ENCODE results near the gene BCS1L. TPM values are rescaled to one million over a fixed set of nuclear protein-coding genes. Genes with fewer than 3 reads are reported as not detected.

The BCS1L gene
- total RNA-seq, 1 experiment from 2014 or later, result 38.8 TPM

GRCh38 chr2:218671097-218671653, 11.7 kb downstream of the BCS1L start:
- Histone ChIP-seq H3K9me3 (ENCODE audit: insufficient read depth, low read depth) (no peaks in the 10 kb centered on the region), H3K4me3 (peak overlapping the region; percentile 77), H4K20me1 (ENCODE audit: insufficient read depth) (no peaks in the 10 kb centered on the region), H3F3A (ENCODE audit: insufficient read depth, low read depth) (peaks cover 23% of the 10 kb centered on the region; the same call in 1 of the 2 replicates), H3K4me2 (peak overlapping the region; percentile 97), H3K27ac (peak overlapping the region; percentile 60), H3K79me2 (ENCODE audit: low read depth) (peaks cover 27% of the 10 kb centered on the region), H2AFZ (peak overlapping the region; percentile 91), H3K36me3 (ENCODE audit: low read depth) (peaks cover 13% of the 10 kb centered on the region; the same call in 1 of the 2 replicates), H3K27me3 (ENCODE audit: insufficient read depth, low read depth) (no peaks in the 10 kb centered on the region), H3K4me1 (replicated peaks; ENCODE audit: insufficient read depth) (peaks cover 15% of the 10 kb centered on the region), H3K9me2 (ENCODE audit: insufficient read depth) (no peaks in the 10 kb centered on the region)
- ChIA-PET CTCF (interaction anchor here (1.3 kb wide), 1 partner anchor 12 kb away, joined by 4 read pairs; the partner anchor contains the start of genes BCS1L and ZNF142), POLR2A (ENCODE audit: unreplicated experiment) (interaction anchor here (0.5 to 0.6 kb wide), 2 partner anchors 40 to 388 kb away, joined by 3 to 4 read pairs; no protein-coding TSS in a partner anchor)
- intact Hi-C loops (cut with micrococcal nuclease; ENCODE audit: unreplicated experiment), result no loop called here
- BruUV-seq (replicated peaks), result TSS peak; percentile 63
- TF ChIP-seq EZH2 (IDR thresholded peaks at IDR 0.05; ENCODE audit: low read depth), result no peak
- peak in 1 of 2 experiments; percentile 63 for DNase-seq

- peak within 1 kb of the TSS; percentile 91 for H2AFZ ChIP-seq
- peak within 1 kb of the TSS; percentile 97 for H3K4me2 ChIP-seq
- no TSS peak for BruUV-seq (replicated peaks)
- no peaks in the 10 kb centered on the region for H3K9me3 ChIP-seq (ENCODE audit: insufficient read depth, low read depth)
- H3K4me1 ChIP-seq (replicated peaks; ENCODE audit: insufficient read depth), result peaks cover 15% of the 10 kb centered on the region
- no peaks in the 10 kb centered on the region for H3K9me2 ChIP-seq (ENCODE audit: insufficient read depth)
- peaks cover 8% of the 10 kb centered on the region; the same call in 1 of the 2 replicates for H3K36me3 ChIP-seq (ENCODE audit: low read depth)
- peaks cover 27% of the 10 kb centered on the region for H3K79me2 ChIP-seq (ENCODE audit: low read depth)
- intact Hi-C loops (cut with micrococcal nuclease; ENCODE audit: unreplicated experiment), result no loop called here
- TF ChIP-seq CTCF (conservative IDR thresholded peaks at IDR 0.05), result no peak
- no peak for TF ChIP-seq EZH2 (IDR thresholded peaks at IDR 0.05; ENCODE audit: low read depth)
- peak; percentile 63 to 70 for DNase-seq
- ChIA-PET CTCF (interaction anchor here (1.3 kb wide), 1 partner anchor 13 kb away, joined by 4 read pairs; the partner anchor contains the start of genes BCS1L and ZNF142), POLR2A (ENCODE audit: unreplicated experiment) (interaction anchor here (0.5 to 0.6 kb wide), 2 partner anchors 39 to 389 kb away, joined by 3 to 4 read pairs; no protein-coding TSS in a partner anchor)
- H3K27me3 ChIP-seq (ENCODE audit: insufficient read depth, low read depth), result no peaks in the 10 kb centered on the region
- no peaks in the 10 kb centered on the region for H4K20me1 ChIP-seq (ENCODE audit: insufficient read depth)
- H3F3A ChIP-seq (ENCODE audit: insufficient read depth, low read depth), result peaks cover 18% of the 10 kb centered on the region; the same call in 1 of the 2 replicates
- H3K4me3 ChIP-seq, result peak within 1 kb of the TSS; percentile 77
- H3K27ac ChIP-seq, result peak within 1 kb of the TSS; percentile 60
Observed at GRCh38 chr2:218671654-218672566, 12.4 kb downstream of the BCS1L start, which contains the start of the genes RNF25 and STK36. TSS of gene RNF25 (minus strand) at chr2:218672002. CDS start at chr2:218671970, 32 bp downstream. TSS of gene STK36 (plus strand) at chr2:218672086. CDS start at chr2:218672830, 744 bp downstream.

- CTCF ChIA-PET, result no interaction called here
- no TSS peak for BruUV-seq (replicated peaks)
- no peak for DNase-seq
Observed at GRCh38 chr2:218679119-218679518, 19.6 kb downstream of the BCS1L start.

More at GRCh38 chr2:218679119-218679518, 19.6 kb downstream of the BCS1L start:
- Histone ChIP-seq H3K27me3 (ENCODE audit: insufficient read depth, low read depth) (no peaks in the 10 kb centered on the region), H4K20me1 (ENCODE audit: insufficient read depth) (no peaks in the 10 kb centered on the region), H3K4me1 (replicated peaks; ENCODE audit: insufficient read depth) (no peaks in the 10 kb centered on the region), H3K9me3 (ENCODE audit: insufficient read depth, low read depth) (no peaks in the 10 kb centered on the region), H3K36me3 (ENCODE audit: low read depth) (no peaks in the 10 kb centered on the region), H3K4me2 (no peak overlapping the region), H3K27ac (no peak overlapping the region), H3F3A (ENCODE audit: insufficient read depth, low read depth) (no peaks in the 10 kb centered on the region), H2AFZ (no peak overlapping the region), H3K9me2 (ENCODE audit: insufficient read depth) (no peaks in the 10 kb centered on the region), H3K4me3 (no peak overlapping the region), H3K79me2 (ENCODE audit: low read depth) (no peaks in the 10 kb centered on the region)
- TF ChIP-seq EZH2 (IDR thresholded peaks at IDR 0.05; ENCODE audit: low read depth) (no peak), CTCF (conservative IDR thresholded peaks at IDR 0.05) (no peak)
- intact Hi-C loops (cut with micrococcal nuclease; ENCODE audit: unreplicated experiment), result no loop called here
- POLR2A ChIA-PET (ENCODE audit: unreplicated experiment), result interaction anchor here (0.7 kb wide), 1 partner anchor 88 kb away, joined by 4 read pairs; no protein-coding TSS in a partner anchor
